IMR-90 (cell line): ENCODE measurements around the gene NR6A1. TPM values are rescaled to one million over a fixed set of nuclear protein-coding genes. Genes with fewer than 3 reads are reported as not detected.

Source experiments
- ATAC-seq: fragments of 200-7000 bp; cut with Tn5 transposase; 2 replicates; pipeline ENCODE4 v1.9.1; 2020; ENCODE audit warnings: low read depth, mild to moderate bottlenecking, moderate library complexity
- BruUV-seq: library from RNA; stranded (reverse); fragments of 400-500 nt; replicated peaks from 2 replicates; lab custom pipeline; 2021; lab: Mats Ljungman, UMichigan
- CTCF ChIA-PET: fragments of 300-600 bp; formaldehyde crosslinking; extraction: SDS; loops from one replicate; lab custom pipeline; 2021; ENCODE audit warnings: antibody characterized with exemption; lab: Yijun Ruan, JAX
- POLR2A ChIA-PET: fragments of 300-600 bp; sonication (Branson Sonifier 250); formaldehyde crosslinking; loops from one replicate; lab custom pipeline; 2022; ENCODE audit warnings: antibody characterized with exemption; ENCODE audit not compliant: unreplicated experiment; lab: Charles Lee
- DNase-seq: peaks from one replicate; pipeline ENCODE4 v3.0.0; 2013
- H2AFZ ChIP-seq: replicated peaks from 2 replicates; pipeline ENCODE3; 2013; ENCODE audit warnings: low read length, mild to moderate bottlenecking; ENCODE audit not compliant: poor library complexity
- H2AK5ac ChIP-seq: 2 replicates; pipeline ENCODE4 v1.6.1; 2013; ENCODE audit warnings: low read depth, low read length, inconsistent platforms
- H2AK9ac ChIP-seq: replicated peaks from 2 replicates; pipeline ENCODE3; 2013; ENCODE audit warnings: mild to moderate bottlenecking, low read depth, low read length, moderate library complexity; ENCODE audit not compliant: poor library complexity
- H2BK120ac ChIP-seq: 2 replicates; pipeline ENCODE4 v1.6.1; 2013; ENCODE audit warnings: low read depth, low read length, inconsistent platforms
- H2BK15ac ChIP-seq: 3 replicates; pipeline ENCODE4 v1.6.1; 2013; ENCODE audit warnings: low read depth, low read length, inconsistent platforms
- H2BK20ac ChIP-seq: 2 replicates; pipeline ENCODE4 v1.6.1; 2013; ENCODE audit warnings: low read depth, mild to moderate bottlenecking, inconsistent platforms, low read length, moderate library complexity
- H2BK5ac ChIP-seq: 2 replicates; pipeline ENCODE4 v1.6.1; 2013; ENCODE audit warnings: mild to moderate bottlenecking, low read depth, low read length, inconsistent platforms; ENCODE audit not compliant: poor library complexity, severe bottlenecking
- H3K14ac ChIP-seq: replicated peaks from 2 replicates; pipeline ENCODE4 v1.6.1; 2013; ENCODE audit warnings: low read depth, low read length, inconsistent platforms
- H3K18ac ChIP-seq: 2 replicates; pipeline ENCODE4 v1.6.1; 2013; ENCODE audit warnings: low read depth, low read length, control low read depth
- H3K23ac ChIP-seq: 2 replicates; pipeline ENCODE4 v1.6.1; 2013; ENCODE audit warnings: low read depth, low read length, inconsistent platforms
- H3K27ac ChIP-seq: 2 replicates; pipeline ENCODE4 v1.5.1; 2013; ENCODE audit warnings: mild to moderate bottlenecking, control low read depth, low read length; ENCODE audit not compliant: insufficient read depth
- H3K27me3 ChIP-seq: 2 replicates; pipeline ENCODE4 v1.6.1; 2013; ENCODE audit warnings: low read length; ENCODE audit not compliant: control insufficient read depth, insufficient read depth
- H3K36me3 ChIP-seq: 2 replicates; pipeline ENCODE4 v1.6.1; 2013; ENCODE audit warnings: low read length, mixed read lengths; ENCODE audit not compliant: control insufficient read depth, insufficient read depth
- H3K4ac ChIP-seq: 2 replicates; pipeline ENCODE4 v1.6.1; 2013; ENCODE audit warnings: low read depth, low read length, inconsistent platforms
- H3K4me1 ChIP-seq: 2 replicates; pipeline ENCODE4 v1.6.1; 2013; ENCODE audit warnings: low read length, mixed read lengths; ENCODE audit not compliant: control insufficient read depth, insufficient read depth
- H3K4me2 ChIP-seq: 2 replicates; pipeline ENCODE4 v1.6.1; 2013; ENCODE audit warnings: low read depth, mild to moderate bottlenecking, control low read depth, low read length, moderate library complexity
- H3K4me3 ChIP-seq: 2 replicates; pipeline ENCODE4 v1.5.1; 2013; ENCODE audit warnings: low read depth, mild to moderate bottlenecking, control low read depth, low read length, moderate library complexity; ENCODE audit not compliant: insufficient read depth
- H3K56ac ChIP-seq: 2 replicates; pipeline ENCODE4 v1.6.1; 2013; ENCODE audit warnings: low read length, inconsistent platforms; ENCODE audit not compliant: insufficient read depth; ENCODE audit errors: extremely low read depth
- H3K79me1 ChIP-seq, 2 experiments: 2 replicates each; pipeline ENCODE4 v1.6.1; 2013; ENCODE audit warnings: low read length in 2 of 2, inconsistent platforms in 1 of 2, low read depth in 1 of 2
- H3K9ac ChIP-seq: 2 replicates; pipeline ENCODE4 v1.6.1; 2013; ENCODE audit warnings: low read depth, low read length, control low read depth
- H3K9me1 ChIP-seq: 2 replicates; pipeline ENCODE4 v1.6.1; 2013; ENCODE audit warnings: low read length, inconsistent platforms; ENCODE audit not compliant: insufficient read depth
- H3K9me3 ChIP-seq: 2 replicates; pipeline ENCODE4 v1.6.1; 2013; ENCODE audit warnings: low read length; ENCODE audit not compliant: control insufficient read depth, insufficient read depth
- H4K20me1 ChIP-seq: 2 replicates; pipeline ENCODE4 v1.6.1; 2013; ENCODE audit warnings: low read length, inconsistent platforms; ENCODE audit not compliant: insufficient read depth
- H4K5ac ChIP-seq: 2 replicates; pipeline ENCODE4 v1.6.1; 2013; ENCODE audit warnings: mild to moderate bottlenecking, low read depth, low read length, control low read depth
- H4K8ac ChIP-seq, 2 experiments: 2 replicates each; pipeline ENCODE4 v1.6.1; 2013; ENCODE audit warnings: low read depth in 2 of 2, low read length in 2 of 2, control low read depth in 1 of 2, inconsistent platforms in 1 of 2
- H4K91ac ChIP-seq: 2 replicates; pipeline ENCODE4 v1.6.1; 2013; ENCODE audit warnings: low read depth, low read length, inconsistent platforms; ENCODE audit not compliant: insufficient read depth
- CEBPB ChIP-seq: IDR thresholded peaks from 2 replicates; pipeline ENCODE4 v1.6.1; 2012; ENCODE audit warnings: low read depth, low read length, improper control_type of control experiment
- FOS ChIP-seq: fragments of 150-350 bp; IDR thresholded peaks from 2 replicates; pipeline ENCODE4 v1.6.1; 2016; ENCODE audit warnings: low read depth, low read length
- NFE2L2 ChIP-seq: fragments of 150-350 bp; IDR thresholded peaks from 2 replicates; pipeline ENCODE4 v1.6.1; 2016; ENCODE audit warnings: low read depth, mild to moderate bottlenecking, low read length
- WGBS, 2 experiments: methylation state at CpG; one replicate each; pipeline versions ENCODE4 v1.1.5 to v1.1.7; 2013; ENCODE audit warnings: missing lambda C conversion rate in 2 of 2; ENCODE audit not compliant: insufficient read length in 1 of 2; ENCODE audit errors: extremely low coverage in 2 of 2; 5-methylcytosine and 5-hydroxymethylcytosine counted together
- dilution Hi-C: fragments of 300-500 bp; cut with HindIII; formaldehyde crosslinking; loops from one replicate; pipeline ENCODE4 v1.14.3; 2018; ENCODE audit warnings: low sequenced_read_pairs; ENCODE audit not compliant: unreplicated experiment
- in situ Hi-C: fragments of 300-500 bp; cut with MboI; formaldehyde crosslinking; loops from 3 replicates; pipeline ENCODE4 v1.14.3; 2019; ENCODE audit warnings: low sequenced_read_pairs, inconsistent platforms, mixed read lengths
- intact Hi-C: fragments of 100-400 bp; cut with micrococcal nuclease; formaldehyde crosslinking; loops from 2 replicates; pipeline ENCODE4 v1.10.0; 2022
- polyA plus RNA-seq, 3 experiments: library from polyadenylated mRNA; depleted of rRNA; stranded (reverse); fragments of >200 nt; gene quantifications; 2 replicates each; pipeline ENCODE4 v1.2.3, GENCODE V29; 2012; ENCODE audit warnings: low replicate concordance in 1 of 3
- total RNA-seq: library from RNA; depleted of rRNA; stranded (reverse); fragments of >200 nt; gene quantifications from 2 replicates; pipeline ENCODE4 v1.2.3, GENCODE V29; 2012
- TF ChIP-seq, protein P1 (sequence below): conservative IDR thresholded peaks from 2 replicates; pipeline ENCODE4 v1.5.1; 2012; ENCODE audit warnings: mild to moderate bottlenecking, low read depth, low read length, improper control_type of control experiment

NR6A1 gene
- total and polyA plus RNA-seq, 2 of the 4 experiments (the other 2 are of a cell fraction) = 0.14 to 0.36 TPM

- H4K91ac ChIP-seq = peak overlapping the region; percentile 74
- peak overlapping the region; percentile 31; the same call in 1 of the 2 replicates for H4K5ac ChIP-seq
- H2BK5ac ChIP-seq = peak overlapping the region; percentile 53
- peak overlapping the region; percentile 79 for H2AK5ac ChIP-seq
- no peaks in the 10 kb centered on the region for H3K79me1 ChIP-seq
- TF ChIP-seq NFE2L2 (no peak), FOS (peak; percentile 88), CEBPB (peak; percentile 16; the same call in 1 of the 2 replicates)
- TF ChIP-seq, protein P1, sequence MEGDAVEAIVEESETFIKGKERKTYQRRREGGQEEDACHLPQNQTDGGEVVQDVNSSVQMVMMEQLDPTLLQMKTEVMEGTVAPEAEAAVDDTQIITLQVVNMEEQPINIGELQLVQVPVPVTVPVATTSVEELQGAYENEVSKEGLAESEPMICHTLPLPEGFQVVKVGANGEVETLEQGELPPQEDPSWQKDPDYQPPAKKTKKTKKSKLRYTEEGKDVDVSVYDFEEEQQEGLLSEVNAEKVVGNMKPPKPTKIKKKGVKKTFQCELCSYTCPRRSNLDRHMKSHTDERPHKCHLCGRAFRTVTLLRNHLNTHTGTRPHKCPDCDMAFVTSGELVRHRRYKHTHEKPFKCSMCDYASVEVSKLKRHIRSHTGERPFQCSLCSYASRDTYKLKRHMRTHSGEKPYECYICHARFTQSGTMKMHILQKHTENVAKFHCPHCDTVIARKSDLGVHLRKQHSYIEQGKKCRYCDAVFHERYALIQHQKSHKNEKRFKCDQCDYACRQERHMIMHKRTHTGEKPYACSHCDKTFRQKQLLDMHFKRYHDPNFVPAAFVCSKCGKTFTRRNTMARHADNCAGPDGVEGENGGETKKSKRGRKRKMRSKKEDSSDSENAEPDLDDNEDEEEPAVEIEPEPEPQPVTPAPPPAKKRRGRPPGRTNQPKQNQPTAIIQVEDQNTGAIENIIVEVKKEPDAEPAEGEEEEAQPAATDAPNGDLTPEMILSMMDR = no peak
- peak overlapping the region; percentile 75 for H2BK20ac ChIP-seq
- peaks cover 4% of the 10 kb centered on the region for H3K4me1 ChIP-seq
- intact Hi-C loops (no loop called here), dilution Hi-C loops (no loop called here), in situ Hi-C loops (no loop called here)
- 80% methylated on average over 5 of the region's 10 CpGs; no CpG with 5 or more reads in 1 of the 2 experiments for whole genome bisulfite sequencing, 2 experiments
- H4K20me1 ChIP-seq = no peaks in the 10 kb centered on the region
- no peaks in the 10 kb centered on the region for H3K36me3 ChIP-seq
- no peak overlapping the region for H2AK9ac ChIP-seq
- no TSS peak for BruUV-seq
- H2BK120ac ChIP-seq = peak overlapping the region; percentile 89
- H4K8ac ChIP-seq = peak overlapping the region; percentile 19 to 31; a peak in 2 of 4 replicates
- no peak overlapping the region for H3K9ac ChIP-seq
- no peaks in the 10 kb centered on the region for H3K9me3 ChIP-seq
- no peak overlapping the region for H3K56ac ChIP-seq
- H2AFZ ChIP-seq = no peak overlapping the region
- H3K27me3 ChIP-seq = no peaks in the 10 kb centered on the region
- H3K4ac ChIP-seq = peak overlapping the region; percentile 42
- ChIA-PET POLR2A (no interaction called here), CTCF (interaction anchor here (0.8 to 3.6 kb wide), 3 partner anchors 23 to 278 kb away, joined by 3 to 12 read pairs (median 5); no protein-coding TSS in a partner anchor)
- peak overlapping the region; percentile 62 for H2BK15ac ChIP-seq
- peak overlapping the region; percentile 14; the same call in 1 of the 2 replicates for H3K23ac ChIP-seq
- H3K4me3 ChIP-seq = no peak overlapping the region
- peak; percentile 93 for ATAC-seq
- H3K9me1 ChIP-seq = no peaks in the 10 kb centered on the region; the same call in 1 of the 2 replicates
- H3K4me2 ChIP-seq = no peak overlapping the region
- DNase-seq = peak; percentile 91
- no peak overlapping the region; the same call in 1 of the 2 replicates for H3K14ac ChIP-seq
- peak overlapping the region; percentile 61; the same call in 1 of the 2 replicates for H3K18ac ChIP-seq
- no peak overlapping the region; the same call in 1 of the 2 replicates for H3K27ac ChIP-seq
Observed at GRCh38 chr9:124574534-124575375, 196.4 kb downstream of the NR6A1 start.
